Measurements from ENCODE around the gene MRPS34.

DNA sequence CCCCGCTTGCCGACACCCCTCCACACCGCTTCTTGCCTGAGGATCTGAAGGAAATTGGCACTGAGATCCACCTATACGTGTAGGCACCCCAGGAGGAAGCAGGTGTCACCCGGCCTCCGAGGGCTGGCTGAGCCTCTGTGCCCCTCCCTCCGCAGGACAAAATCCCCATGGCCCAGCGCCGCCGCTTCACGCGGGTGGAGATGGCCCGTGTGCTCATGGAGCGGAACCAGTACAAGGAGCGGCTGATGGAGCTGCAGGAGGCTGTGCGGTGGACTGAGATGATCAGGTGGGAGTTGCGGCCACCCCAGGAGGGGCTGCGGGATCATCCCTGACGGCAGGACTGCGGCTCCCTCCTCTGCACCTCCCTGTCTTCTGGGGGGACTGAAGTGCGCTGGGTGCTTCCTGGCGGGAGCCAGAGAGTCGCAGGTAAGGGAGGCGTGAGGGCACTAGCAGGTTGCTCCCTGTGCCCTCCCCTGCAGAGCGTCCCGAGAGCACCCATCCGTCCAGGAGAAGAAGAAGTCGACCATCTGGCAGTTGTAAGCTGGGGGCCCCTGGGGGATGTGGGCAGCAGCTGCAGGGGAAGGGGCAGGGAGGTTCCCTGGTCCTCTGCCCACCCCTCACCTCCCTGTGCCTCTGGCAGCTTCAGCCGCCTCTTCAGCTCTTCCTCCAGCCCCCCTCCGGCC, 10.6 kb downstream of the MRPS34 start:
- TF ChIP-seq POLR2A (IDR thresholded peaks at IDR 0.05) = no peak
- TF ChIP-seq, protein P1, sequence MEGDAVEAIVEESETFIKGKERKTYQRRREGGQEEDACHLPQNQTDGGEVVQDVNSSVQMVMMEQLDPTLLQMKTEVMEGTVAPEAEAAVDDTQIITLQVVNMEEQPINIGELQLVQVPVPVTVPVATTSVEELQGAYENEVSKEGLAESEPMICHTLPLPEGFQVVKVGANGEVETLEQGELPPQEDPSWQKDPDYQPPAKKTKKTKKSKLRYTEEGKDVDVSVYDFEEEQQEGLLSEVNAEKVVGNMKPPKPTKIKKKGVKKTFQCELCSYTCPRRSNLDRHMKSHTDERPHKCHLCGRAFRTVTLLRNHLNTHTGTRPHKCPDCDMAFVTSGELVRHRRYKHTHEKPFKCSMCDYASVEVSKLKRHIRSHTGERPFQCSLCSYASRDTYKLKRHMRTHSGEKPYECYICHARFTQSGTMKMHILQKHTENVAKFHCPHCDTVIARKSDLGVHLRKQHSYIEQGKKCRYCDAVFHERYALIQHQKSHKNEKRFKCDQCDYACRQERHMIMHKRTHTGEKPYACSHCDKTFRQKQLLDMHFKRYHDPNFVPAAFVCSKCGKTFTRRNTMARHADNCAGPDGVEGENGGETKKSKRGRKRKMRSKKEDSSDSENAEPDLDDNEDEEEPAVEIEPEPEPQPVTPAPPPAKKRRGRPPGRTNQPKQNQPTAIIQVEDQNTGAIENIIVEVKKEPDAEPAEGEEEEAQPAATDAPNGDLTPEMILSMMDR (IDR thresholded peaks at IDR 0.05) = no peak

Measured in lower leg skin (tissue), 3 donors.